H9 (cell line): Measurements from ENCODE around the gene NCOA6. TPM values are rescaled to one million over a fixed set of nuclear protein-coding genes. Genes with fewer than 3 reads are reported as not detected.

Experiments used
- DNase-seq: peaks from one replicate; pipeline ENCODE4 v3.0.0-alpha.2; 2017
- H2AFZ ChIP-seq: one replicate; pipeline ENCODE4 v1.6.1; 2013; ENCODE audit warnings: mild to moderate bottlenecking, low read length, control low read depth, moderate library complexity
- H2AK5ac ChIP-seq: 2 replicates; pipeline ENCODE4 v1.6.1; 2013; ENCODE audit warnings: low read length, control low read depth, mixed read lengths; ENCODE audit not compliant: insufficient read length
- H2BK120ac ChIP-seq: one replicate; pipeline ENCODE4 v1.6.1; 2013; ENCODE audit warnings: low read depth, mild to moderate bottlenecking, low read length, control low read depth, inconsistent platforms; ENCODE audit not compliant: poor library complexity, severe bottlenecking
- H2BK12ac ChIP-seq: 2 replicates; pipeline ENCODE4 v1.6.1; 2013; ENCODE audit warnings: low read length, control low read depth, mixed read lengths, low read depth; ENCODE audit not compliant: insufficient read length
- H2BK15ac ChIP-seq: 2 replicates; pipeline ENCODE4 v1.6.1; 2013; ENCODE audit warnings: low read depth, low read length, control low read depth
- H2BK20ac ChIP-seq: one replicate; pipeline ENCODE4 v1.6.1; 2013; ENCODE audit warnings: low read depth, mild to moderate bottlenecking, low read length, control low read depth, inconsistent platforms; ENCODE audit not compliant: poor library complexity, severe bottlenecking
- H2BK5ac ChIP-seq: 2 replicates; pipeline ENCODE4 v1.6.1; 2013; ENCODE audit warnings: low read length, control low read depth, mixed read lengths; ENCODE audit not compliant: insufficient read length
- H3K14ac ChIP-seq: 2 replicates; pipeline ENCODE4 v1.6.1; 2013; ENCODE audit warnings: low read length, control low read depth; ENCODE audit not compliant: insufficient read depth
- H3K18ac ChIP-seq: 2 replicates; pipeline ENCODE4 v1.6.1; 2013; ENCODE audit warnings: low read depth, mild to moderate bottlenecking, mixed read lengths, low read length, control low read depth; ENCODE audit not compliant: insufficient read length
- H3K23ac ChIP-seq: 2 replicates; pipeline ENCODE4 v1.6.1; 2013; ENCODE audit warnings: low read length, control low read depth, mixed read lengths, low read depth; ENCODE audit not compliant: insufficient read length
- H3K23me2 ChIP-seq: 2 replicates; pipeline ENCODE4 v1.6.1; 2013; ENCODE audit warnings: low read depth, mild to moderate bottlenecking, mixed read lengths, low read length, control low read depth; ENCODE audit not compliant: insufficient read length, poor library complexity, severe bottlenecking
- H3K27ac ChIP-seq: 2 replicates; pipeline ENCODE4 v1.5.1; 2013; ENCODE audit warnings: low read length, control low read depth, mixed read lengths, low read depth; ENCODE audit not compliant: insufficient read length
- H3K27me3 ChIP-seq: 2 replicates; pipeline ENCODE4 v1.6.1; 2013; ENCODE audit warnings: low read length, control low read depth, inconsistent platforms; ENCODE audit not compliant: insufficient read depth
- H3K4ac ChIP-seq: 2 replicates; pipeline ENCODE4 v1.6.1; 2013; ENCODE audit warnings: low read depth, mild to moderate bottlenecking, control low read depth, inconsistent platforms, low read length, moderate library complexity
- H3K4me1 ChIP-seq: 2 replicates; pipeline ENCODE4 v1.6.1; 2013; ENCODE audit warnings: low read length, control low read depth, inconsistent platforms; ENCODE audit not compliant: insufficient read depth
- H3K4me2 ChIP-seq: 2 replicates; pipeline ENCODE4 v1.6.1; 2013; ENCODE audit warnings: low read length, control low read depth, mixed read lengths; ENCODE audit not compliant: insufficient read length, insufficient read depth
- H3K56ac ChIP-seq: 2 replicates; pipeline ENCODE4 v1.6.1; 2013; ENCODE audit warnings: low read depth, mild to moderate bottlenecking, mixed read lengths, low read length, control low read depth; ENCODE audit not compliant: insufficient read length
- H3K79me1 ChIP-seq: 2 replicates; pipeline ENCODE4 v1.6.1; 2013; ENCODE audit warnings: low read depth, mild to moderate bottlenecking, moderate library complexity, low read length, control low read depth, inconsistent platforms; ENCODE audit not compliant: insufficient read depth, poor library complexity, severe bottlenecking
- H3K79me2 ChIP-seq: 2 replicates; pipeline ENCODE4 v1.6.1; 2013; ENCODE audit warnings: low read length, control low read depth, inconsistent platforms; ENCODE audit not compliant: insufficient read depth
- H3K9ac ChIP-seq: 2 replicates; pipeline ENCODE4 v1.6.1; 2013; ENCODE audit warnings: low read length, control low read depth, mixed read lengths; ENCODE audit not compliant: insufficient read length; ENCODE audit errors: extremely low read depth
- H3K9me3 ChIP-seq: one replicate; pipeline ENCODE4 v1.6.1; 2013; ENCODE audit warnings: low read depth, low read length, inconsistent platforms; ENCODE audit not compliant: control insufficient read depth
- H3T11ph ChIP-seq: one replicate; pipeline ENCODE4 v1.6.1; 2013; ENCODE audit warnings: mild to moderate bottlenecking, low read length, control low read depth, inconsistent platforms
- H4K20me1 ChIP-seq: one replicate; pipeline ENCODE4 v1.6.1; 2013; ENCODE audit not compliant: control insufficient read depth, insufficient read length, insufficient read depth
- H4K5ac ChIP-seq: 2 replicates; pipeline ENCODE4 v1.6.1; 2013; ENCODE audit warnings: low read depth, mild to moderate bottlenecking, mixed read lengths, low read length, control low read depth; ENCODE audit not compliant: insufficient read length
- H4K8ac ChIP-seq: replicated peaks from 2 replicates; pipeline ENCODE4 v1.6.1; 2013; ENCODE audit warnings: low read length, control low read depth, mixed read lengths, low read depth; ENCODE audit not compliant: insufficient read length
- H4K91ac ChIP-seq: 2 replicates; pipeline ENCODE4 v1.6.1; 2013; ENCODE audit warnings: low read depth, mild to moderate bottlenecking, moderate library complexity, mixed read lengths, low read length, control low read depth; ENCODE audit not compliant: insufficient read length
- H3K27ac Mint-ChIP-seq, 3 experiments: 2 replicates in 2 of 3; 3 replicates in 1 of 3; pipeline ENCODE4 v1.8.0; 2020 to 2021; ENCODE audit warnings: mixed read lengths in 3 of 3, mild to moderate bottlenecking in 1 of 3, moderate library complexity in 1 of 3
- H3K27me3 Mint-ChIP-seq: 2 replicates; pipeline ENCODE4 v1.8.0; 2021; ENCODE audit warnings: low read depth, mild to moderate bottlenecking, moderate library complexity, mixed read lengths
- H3K36me3 Mint-ChIP-seq, 3 experiments: 2 replicates in 2 of 3; 3 replicates in 1 of 3; pipeline ENCODE4 v1.8.0; 2020 to 2021; ENCODE audit warnings: low read depth in 3 of 3, mixed read lengths in 3 of 3; ENCODE audit not compliant: insufficient read depth in 1 of 3
- H3K4me1 Mint-ChIP-seq, 2 experiments: 2 replicates each; pipeline ENCODE4 v1.8.0; 2020; ENCODE audit warnings: mixed read lengths in 2 of 2
- H3K4me3 Mint-ChIP-seq, 2 experiments: 2 replicates in 1 of 2; 3 replicates in 1 of 2; pipeline ENCODE4 v1.8.0; 2020 to 2021; ENCODE audit warnings: mild to moderate bottlenecking in 2 of 2, mixed read lengths in 2 of 2, moderate library complexity in 1 of 2
- H3K9me3 Mint-ChIP-seq, 2 experiments: 2 replicates in 1 of 2; 3 replicates in 1 of 2; pipeline ENCODE4 v1.8.0; 2020; ENCODE audit warnings: mild to moderate bottlenecking in 2 of 2, mixed read lengths in 2 of 2, moderate library complexity in 1 of 2
- CTCF ChIP-seq: fragments of 200-600 bp; sonication (generic); conservative IDR thresholded peaks from 3 replicates; pipeline ENCODE4 v1.8.0; 2021; ENCODE audit warnings: antibody characterized with exemption, mild to moderate bottlenecking
- WGBS: extraction: QIAGEN DNeasy Blood & Tissue Kit; methylation state at CpG from one replicate; pipeline ENCODE4 v1.1.7; 2013; ENCODE audit warnings: missing lambda C conversion rate, low lambda C conversion rate, mixed read lengths; ENCODE audit not compliant: insufficient read length; ENCODE audit errors: extremely low coverage; 5-methylcytosine and 5-hydroxymethylcytosine counted together
- total RNA-seq: library from RNA; stranded (reverse); gene quantifications from 2 replicates; pipeline ENCODE4 v1.2.1, GENCODE V29; 2021

The NCOA6 gene
- total RNA-seq, 1 experiment from 2014 or later, result 23.9 TPM

- H3K4me1 ChIP-seq, result no peaks in the 10 kb centered on the region
- no peak overlapping the region for H2BK15ac ChIP-seq
- no peak overlapping the region for H3K4me2 ChIP-seq
- no peak overlapping the region for H3K4ac ChIP-seq
- no peak overlapping the region for H3K14ac ChIP-seq
- Mint-ChIP-seq H3K27me3 (no peaks in the 10 kb centered on the region), H3K27ac (peak overlapping the region in 2 of 3 experiments; percentile 9 to 75; a peak in 3 of 7 replicates), H3K9me3 (no peaks in the 10 kb centered on the region), H3K4me3 (no peak overlapping the region), H3K4me1 (peaks cover 0 to 15% of the 10 kb centered on the region in 2 experiments; a peak in 3 of 4 replicates), H3K36me3 (peaks cover 2 to 57% (median 37%) of the 10 kb centered on the region in 3 experiments; a peak in 5 of 7 replicates)
- H4K91ac ChIP-seq, result no peak overlapping the region
- no peak overlapping the region for H4K5ac ChIP-seq
- no peaks in the 10 kb centered on the region for H3K79me1 ChIP-seq
- no peak overlapping the region for H2BK12ac ChIP-seq
- no peak overlapping the region for H3K18ac ChIP-seq
- H3T11ph ChIP-seq, result no peak overlapping the region
- H3K9me3 ChIP-seq, result no peaks in the 10 kb centered on the region
- H3K56ac ChIP-seq, result no peak overlapping the region
- H2AK5ac ChIP-seq, result no peak overlapping the region
- H2BK5ac ChIP-seq, result no peak overlapping the region
- TF ChIP-seq CTCF, result no peak; the same call in 1 of the 3 replicates
- no peak overlapping the region for H3K23ac ChIP-seq
- H3K27me3 ChIP-seq, result no peaks in the 10 kb centered on the region
- no peak overlapping the region for H2BK120ac ChIP-seq
- no CpG with 5 or more reads among the region's 2 CpGs for whole genome bisulfite sequencing
- H4K8ac ChIP-seq, result no peak overlapping the region
- no peak overlapping the region for H3K27ac ChIP-seq
- no peak overlapping the region for H2AFZ ChIP-seq
- no peaks in the 10 kb centered on the region for H3K23me2 ChIP-seq
- no peak overlapping the region for H2BK20ac ChIP-seq
- H3K79me2 ChIP-seq, result no peaks in the 10 kb centered on the region
- H3K9ac ChIP-seq, result no peak overlapping the region
- H4K20me1 ChIP-seq, result no peaks in the 10 kb centered on the region
- DNase-seq, result no peak
Observed at GRCh38 chr20:34753706-34754461, 71.6 kb downstream of the NCOA6 start.
